CD4-positive, alpha-beta T cell treated with Interleukin-21 for 1 hour (primary cell): Measurements from ENCODE around the gene PCDHB6.
"Not testable (repeated sequence)": the region's sequence is repeated elsewhere in the genome, so short reads cannot be mapped to it uniquely, and the experiment has no call there.

Experiments used
- DNase-seq: peaks from one replicate; pipeline ENCODE4 v3.0.0-alpha.2; 2020

The PCDHB6 gene

DNA sequence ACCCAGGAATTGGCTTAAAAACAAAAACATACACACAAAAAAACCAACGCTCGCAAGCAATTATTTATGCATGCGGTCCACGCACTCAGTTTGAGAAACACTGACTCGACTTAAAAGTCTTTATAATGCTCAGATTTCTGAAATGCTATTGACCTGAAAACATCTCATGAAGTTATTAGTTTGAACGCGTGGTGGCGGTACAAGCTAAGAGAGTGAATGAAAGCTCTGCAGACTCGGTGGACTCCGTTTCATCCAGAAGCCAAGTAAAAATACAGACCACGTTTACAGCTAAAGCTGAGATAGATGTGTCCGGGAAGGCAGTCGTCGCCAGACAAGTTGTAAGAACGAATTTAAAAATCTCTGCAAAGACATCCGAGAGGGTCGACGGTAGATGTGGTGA lies at the start of gene PCDHB6:
Gene PCDHB6 (plus strand): TSS at position 246 of the 400 bp plus-strand sequence. CDS start 201 bp downstream, outside the sequence.
- DNase-seq, result no peak

DNA sequence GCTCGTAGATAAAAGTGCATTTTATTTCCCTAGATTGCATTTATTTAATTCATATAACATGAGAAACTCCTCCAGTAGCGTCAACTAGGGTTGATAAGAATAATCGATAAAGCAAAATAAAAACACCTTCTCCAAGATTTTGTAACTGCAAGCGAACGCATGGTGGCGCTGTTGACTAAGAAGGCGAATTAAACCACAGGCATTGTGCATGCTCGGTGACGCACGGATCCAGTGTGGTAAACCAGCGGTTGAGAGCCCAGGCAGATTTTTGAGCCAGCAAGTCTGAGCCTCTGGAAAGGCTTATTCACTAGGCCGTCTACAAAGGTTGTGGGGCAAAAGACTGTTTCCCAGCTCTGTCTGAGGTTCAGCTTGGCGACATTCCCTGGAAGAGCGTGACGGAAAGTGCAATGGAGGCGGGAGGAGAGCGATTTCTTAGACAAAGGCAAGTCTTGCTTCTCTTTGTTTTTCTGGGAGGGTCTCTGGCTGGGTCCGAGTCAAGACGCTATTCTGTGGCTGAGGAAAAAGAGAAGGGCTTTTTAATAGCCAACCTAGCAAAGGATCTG lies 49.5 kb upstream of the PCDHB6 start, which contains the start of gene PCDHB3:
Gene PCDHB3 (plus strand): TSS at position 231 of the 563 bp plus-strand sequence. CDS start 177 bp downstream, at position 408.
- DNase-seq, result no peak

DNA sequence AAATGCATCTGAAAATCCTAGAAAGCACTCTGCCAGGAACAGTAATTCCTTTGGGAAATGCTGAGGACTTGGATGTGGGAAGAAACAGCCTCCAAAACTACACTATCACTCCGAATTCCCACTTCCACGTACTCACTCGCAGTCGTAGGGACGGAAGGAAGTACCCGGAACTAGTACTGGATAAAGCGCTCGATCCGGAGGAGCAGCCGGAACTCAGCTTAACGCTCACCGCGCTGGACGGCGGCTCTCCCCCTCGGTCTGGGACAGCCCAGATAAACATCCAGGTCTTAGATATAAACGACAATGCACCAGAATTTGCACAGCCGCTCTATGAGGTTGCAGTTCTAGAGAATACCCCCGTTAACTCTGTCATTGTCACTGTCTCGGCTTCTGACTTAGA lies 48.8 kb upstream of the PCDHB6 start:
- no peak for DNase-seq

DNA sequence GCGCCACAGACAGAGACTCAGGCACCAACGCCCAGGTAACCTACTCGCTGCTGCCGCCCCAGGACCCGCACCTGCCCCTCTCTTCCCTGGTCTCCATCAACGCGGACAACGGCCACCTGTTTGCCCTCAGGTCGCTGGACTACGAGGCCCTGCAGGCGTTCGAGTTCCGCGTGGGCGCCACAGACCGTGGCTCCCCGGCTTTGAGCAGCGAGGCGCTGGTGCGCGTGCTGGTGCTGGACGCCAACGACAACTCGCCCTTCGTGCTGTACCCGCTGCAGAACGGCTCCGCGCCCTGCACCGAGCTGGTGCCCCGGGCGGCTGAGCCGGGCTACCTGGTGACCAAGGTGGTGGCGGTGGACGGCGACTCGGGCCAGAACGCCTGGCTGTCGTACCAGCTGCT lies 47.8 kb upstream of the PCDHB6 start:
- not testable (repeated sequence) for DNase-seq

DNA sequence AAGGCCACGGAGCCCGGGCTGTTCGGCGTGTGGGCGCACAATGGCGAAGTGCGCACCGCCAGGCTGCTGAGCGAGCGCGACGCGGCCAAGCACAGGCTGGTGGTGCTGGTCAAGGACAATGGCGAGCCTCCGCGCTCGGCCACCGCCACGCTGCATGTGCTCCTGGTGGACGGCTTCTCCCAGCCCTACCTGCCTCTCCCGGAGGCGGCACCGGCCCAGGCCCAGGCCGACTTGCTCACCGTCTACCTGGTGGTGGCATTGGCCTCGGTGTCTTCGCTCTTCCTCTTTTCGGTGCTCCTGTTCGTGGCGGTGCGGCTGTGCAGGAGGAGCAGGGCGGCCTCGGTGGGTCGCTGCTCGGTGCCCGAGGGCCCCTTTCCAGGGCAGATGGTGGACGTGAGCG lies 47.4 kb upstream of the PCDHB6 start:
- DNase-seq, result not testable (repeated sequence)

DNA sequence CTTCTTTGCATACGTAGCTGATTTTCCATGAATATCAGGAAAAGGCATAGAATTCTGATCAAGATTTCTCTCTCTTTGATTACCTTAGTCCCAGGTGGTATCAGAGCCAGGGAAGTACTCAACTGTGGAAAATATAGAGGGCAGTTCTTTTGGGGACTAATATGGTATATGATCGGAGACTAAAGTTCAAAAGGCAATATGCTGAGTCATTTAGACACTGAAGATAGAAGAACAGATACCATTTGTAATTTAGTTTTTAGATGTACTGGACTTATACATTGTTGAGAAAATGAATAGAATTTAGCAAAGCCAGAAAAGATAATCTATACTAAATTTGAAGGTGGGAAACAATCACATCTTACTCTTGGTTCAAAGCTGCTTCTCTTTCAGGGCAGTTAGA lies 44.5 kb upstream of the PCDHB6 start:
- DNase-seq, result no peak

DNA sequence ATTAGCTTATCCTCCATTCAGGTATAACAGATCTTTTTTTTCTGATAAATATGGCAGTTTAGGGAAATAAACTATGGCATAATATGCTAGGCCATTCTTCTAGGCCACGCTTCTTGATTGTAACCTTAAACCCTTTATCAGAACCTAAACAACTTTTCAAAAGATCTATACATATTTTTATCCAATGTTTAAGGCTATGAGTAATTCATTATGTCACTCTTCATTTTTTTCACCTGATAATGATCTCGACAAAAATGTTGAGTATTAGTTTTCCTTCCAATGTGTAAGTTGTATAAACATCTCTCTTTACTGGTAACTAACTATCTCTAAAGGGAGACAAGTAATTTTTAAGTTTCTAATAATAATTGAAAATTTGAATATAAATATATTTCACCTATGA lies 30.6 kb upstream of the PCDHB6 start:
- DNase-seq, result no peak

DNA sequence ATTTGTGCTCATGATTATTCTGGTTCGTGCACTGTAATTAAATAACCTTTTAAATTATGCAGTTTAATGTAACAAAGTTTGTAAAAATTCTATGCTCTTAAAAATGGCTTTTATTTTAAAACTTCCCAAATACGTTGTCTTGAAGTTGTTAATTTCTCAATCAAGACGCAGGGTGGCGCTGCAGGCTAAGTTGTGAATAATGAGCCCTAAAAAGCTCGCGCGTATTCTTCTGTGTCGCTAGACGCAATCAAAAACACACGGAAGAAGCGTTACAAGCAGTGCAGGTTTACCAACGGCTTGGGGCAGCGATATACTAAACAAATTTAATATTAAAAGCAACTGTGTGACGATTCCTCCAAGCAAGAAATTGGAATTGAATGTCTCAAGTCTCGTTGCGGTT lies 28.3 kb upstream of the PCDHB6 start, which contains the start of gene PCDHB4:
Gene PCDHB4 (plus strand): TSS at position 256 of the 400 bp plus-strand sequence. CDS start 181 bp downstream, outside the sequence.
- no peak for DNase-seq

DNA sequence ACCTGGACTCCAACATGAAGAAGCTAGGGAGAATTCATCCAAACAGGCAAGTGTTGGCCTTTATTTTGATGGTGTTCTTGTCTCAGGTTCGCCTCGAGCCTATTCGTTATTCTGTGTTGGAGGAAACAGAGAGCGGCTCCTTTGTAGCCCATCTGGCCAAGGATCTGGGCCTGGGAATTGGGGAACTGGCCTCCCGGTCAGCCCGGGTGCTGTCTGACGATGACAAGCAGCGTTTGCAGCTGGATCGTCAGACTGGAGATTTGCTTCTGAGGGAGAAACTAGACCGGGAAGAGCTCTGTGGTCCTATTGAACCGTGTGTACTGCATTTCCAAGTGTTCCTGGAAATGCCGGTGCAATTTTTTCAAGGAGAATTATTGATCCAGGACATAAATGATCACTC lies 27.9 kb upstream of the PCDHB6 start:
- DNase-seq, result no peak

DNA sequence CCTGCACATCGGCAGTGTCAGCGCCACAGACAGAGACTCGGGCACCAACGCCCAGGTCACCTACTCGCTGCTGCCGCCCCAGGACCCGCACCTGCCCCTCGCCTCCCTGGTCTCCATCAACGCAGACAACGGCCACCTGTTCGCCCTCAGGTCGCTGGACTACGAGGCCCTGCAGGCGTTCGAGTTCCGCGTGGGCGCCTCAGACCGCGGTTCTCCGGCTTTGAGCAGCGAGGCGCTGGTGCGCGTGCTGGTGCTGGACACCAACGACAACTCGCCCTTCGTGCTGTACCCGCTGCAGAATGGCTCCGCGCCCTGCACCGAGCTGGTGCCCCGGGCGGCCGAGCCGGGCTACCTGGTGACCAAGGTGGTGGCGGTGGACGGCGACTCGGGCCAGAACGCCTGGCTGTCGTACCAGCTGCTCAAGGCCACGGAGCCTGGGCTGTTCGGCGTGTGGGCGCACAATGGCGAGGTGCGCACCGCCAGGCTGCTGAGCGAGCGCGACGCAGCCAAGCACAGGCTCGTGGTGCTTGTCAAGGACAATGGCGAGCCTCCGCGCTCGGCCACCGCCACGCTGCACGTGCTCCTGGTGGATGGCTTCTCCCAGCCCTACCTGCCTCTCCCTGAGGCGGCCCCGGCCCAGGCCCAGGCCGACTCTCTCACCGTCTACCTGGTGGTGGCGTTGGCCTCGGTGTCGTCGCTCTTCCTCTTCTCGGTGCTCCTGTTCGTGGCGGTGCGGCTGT lies 26.3 kb upstream of the PCDHB6 start:
- not testable (repeated sequence) for DNase-seq

DNA sequence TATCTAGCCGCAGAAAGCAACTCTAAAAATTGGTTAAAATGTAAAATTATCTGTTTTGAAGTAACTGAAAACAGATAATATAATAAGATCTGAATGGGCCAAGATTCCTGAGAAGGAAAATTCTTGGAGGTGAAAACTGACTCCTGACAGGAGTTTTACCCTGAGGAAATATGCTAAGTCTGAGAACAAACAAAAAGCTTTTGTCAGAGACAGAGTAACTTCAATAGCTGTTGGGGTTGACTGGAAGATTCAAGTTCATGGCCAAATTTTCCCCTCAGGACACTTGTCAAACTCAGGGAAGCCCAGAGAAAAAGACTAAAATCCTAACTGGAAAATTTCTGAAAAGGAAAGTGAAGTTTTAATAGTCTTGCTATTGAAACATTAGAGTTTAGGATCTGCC lies 22.6 kb upstream of the PCDHB6 start:
- DNase-seq, result no peak

DNA sequence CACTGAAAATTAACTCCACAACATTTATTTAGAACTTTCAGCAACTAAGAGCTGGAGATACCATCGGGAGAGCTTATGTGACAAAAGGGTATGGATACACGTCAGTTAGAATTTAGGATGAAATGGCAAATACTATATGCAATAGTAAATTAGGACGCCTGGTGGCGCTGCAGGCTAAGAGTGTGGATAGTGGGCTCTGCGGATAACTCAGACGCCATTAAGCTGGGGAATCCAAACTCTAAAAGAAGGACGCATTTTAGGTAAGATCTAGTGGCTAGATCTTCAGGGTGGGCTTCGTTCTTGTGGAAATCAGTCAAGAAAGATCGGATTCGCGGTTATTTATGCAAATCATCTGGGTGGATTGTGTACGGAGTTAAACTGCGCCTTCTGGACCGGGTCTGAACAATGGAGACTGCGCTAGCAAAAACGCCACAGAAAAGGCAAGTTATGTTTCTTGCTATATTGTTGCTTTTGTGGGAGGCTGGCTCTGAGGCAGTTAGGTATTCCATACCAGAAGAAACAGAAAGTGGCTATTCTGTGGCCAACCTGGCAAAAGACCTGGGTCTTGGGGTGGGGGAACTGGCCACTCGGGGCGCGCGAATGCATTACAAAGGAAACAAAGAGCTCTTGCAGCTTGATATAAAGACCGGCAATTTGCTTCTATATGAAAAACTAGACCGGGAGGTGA lies 14.7 kb upstream of the PCDHB6 start, which contains the start of gene PCDHB5:
Gene PCDHB5 (plus strand): TSS at position 177 of the 688 bp plus-strand sequence. CDS start 229 bp downstream, at position 406.
- no peak for DNase-seq

DNA sequence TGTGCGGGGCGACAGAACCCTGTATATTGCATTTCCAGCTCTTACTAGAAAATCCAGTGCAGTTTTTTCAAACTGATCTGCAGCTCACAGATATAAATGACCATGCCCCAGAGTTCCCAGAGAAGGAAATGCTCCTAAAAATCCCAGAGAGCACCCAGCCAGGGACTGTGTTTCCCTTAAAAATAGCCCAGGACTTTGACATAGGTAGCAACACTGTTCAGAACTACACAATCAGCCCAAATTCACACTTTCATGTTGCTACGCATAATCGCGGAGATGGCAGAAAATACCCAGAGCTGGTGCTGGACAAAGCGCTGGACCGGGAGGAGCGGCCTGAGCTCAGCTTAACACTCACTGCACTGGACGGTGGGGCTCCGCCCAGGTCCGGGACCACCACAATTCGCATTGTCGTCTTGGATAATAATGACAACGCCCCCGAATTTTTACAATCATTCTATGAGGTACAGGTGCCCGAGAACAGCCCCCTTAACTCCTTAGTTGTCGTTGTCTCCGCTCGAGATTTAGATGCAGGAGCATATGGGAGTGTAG lies 14.1 kb upstream of the PCDHB6 start:
- DNase-seq, result no peak

DNA sequence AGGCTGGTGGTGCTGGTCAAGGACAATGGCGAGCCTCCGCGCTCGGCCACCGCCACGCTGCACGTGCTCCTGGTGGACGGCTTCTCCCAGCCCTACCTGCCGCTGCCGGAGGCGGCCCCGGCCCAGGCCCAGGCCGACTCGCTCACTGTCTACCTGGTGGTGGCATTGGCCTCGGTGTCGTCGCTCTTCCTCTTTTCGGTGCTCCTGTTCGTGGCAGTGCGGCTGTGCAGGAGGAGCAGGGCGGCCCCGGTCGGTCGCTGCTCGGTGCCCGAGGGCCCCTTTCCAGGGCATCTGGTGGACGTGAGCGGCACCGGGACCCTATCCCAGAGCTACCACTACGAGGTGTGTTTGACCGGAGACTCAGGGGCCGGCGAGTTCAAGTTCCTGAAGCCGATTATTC lies 12.5 kb upstream of the PCDHB6 start:
- DNase-seq, result not testable (repeated sequence)

DNA sequence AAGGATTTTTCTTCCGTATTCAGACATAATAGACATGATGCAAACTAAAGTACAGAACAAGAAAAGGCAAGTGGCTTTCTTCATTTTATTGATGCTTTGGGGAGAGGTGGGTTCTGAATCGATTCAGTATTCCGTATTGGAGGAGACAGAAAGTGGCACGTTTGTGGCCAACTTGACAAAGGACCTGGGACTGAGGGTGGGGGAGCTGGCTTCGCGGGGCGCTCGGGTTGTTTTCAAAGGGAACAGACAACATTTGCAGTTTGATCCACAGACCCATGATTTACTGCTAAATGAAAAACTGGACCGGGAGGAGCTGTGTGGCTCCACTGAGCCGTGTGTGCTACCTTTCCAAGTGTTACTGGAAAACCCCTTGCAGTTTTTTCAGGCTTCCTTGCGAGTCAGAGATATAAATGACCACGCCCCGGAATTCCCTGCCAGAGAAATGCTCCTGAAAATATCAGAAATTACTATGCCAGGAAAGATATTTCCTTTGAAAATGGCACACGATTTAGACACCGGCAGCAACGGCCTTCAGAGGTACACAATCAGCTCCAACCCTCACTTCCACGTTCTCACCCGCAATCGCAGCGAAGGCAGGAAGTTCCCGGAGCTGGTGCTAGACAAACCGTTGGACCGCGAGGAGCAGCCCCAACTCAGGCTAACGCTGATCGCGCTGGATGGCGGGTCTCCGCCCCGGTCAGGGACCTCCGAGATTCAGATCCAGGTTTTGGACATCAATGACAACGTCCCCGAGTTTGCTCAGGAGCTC lies 551 bp downstream of the PCDHB6 start:
- no peak for DNase-seq

DNA sequence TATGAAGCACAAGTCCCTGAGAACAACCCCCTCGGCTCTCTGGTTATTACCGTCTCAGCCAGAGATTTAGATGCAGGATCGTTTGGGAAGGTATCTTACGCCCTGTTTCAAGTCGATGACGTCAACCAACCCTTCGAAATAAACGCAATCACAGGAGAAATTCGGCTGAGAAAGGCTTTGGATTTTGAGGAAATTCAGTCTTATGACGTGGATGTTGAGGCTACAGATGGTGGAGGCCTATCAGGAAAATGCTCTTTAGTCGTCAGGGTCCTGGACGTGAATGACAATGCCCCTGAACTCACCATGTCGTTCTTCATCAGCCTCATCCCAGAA lies 1.1 kb downstream of the PCDHB6 start:
- DNase-seq, result no peak

DNA sequence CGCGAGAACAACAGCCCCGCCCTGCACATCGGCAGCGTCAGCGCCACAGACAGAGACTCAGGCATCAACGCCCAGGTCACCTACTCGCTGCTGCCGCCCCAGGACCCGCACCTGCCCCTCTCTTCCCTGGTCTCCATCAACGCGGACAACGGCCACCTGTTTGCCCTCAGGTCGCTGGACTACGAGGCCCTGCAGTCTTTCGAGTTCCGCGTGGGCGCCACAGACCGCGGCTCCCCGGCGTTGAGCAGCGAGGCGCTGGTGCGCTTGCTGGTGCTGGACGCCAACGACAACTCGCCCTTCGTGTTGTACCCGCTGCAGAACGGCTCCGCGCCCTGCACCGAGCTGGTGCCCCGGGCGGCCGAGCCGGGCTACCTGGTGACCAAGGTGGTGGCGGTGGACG lies 1.8 kb downstream of the PCDHB6 start:
- DNase-seq, result not testable (repeated sequence)

DNA sequence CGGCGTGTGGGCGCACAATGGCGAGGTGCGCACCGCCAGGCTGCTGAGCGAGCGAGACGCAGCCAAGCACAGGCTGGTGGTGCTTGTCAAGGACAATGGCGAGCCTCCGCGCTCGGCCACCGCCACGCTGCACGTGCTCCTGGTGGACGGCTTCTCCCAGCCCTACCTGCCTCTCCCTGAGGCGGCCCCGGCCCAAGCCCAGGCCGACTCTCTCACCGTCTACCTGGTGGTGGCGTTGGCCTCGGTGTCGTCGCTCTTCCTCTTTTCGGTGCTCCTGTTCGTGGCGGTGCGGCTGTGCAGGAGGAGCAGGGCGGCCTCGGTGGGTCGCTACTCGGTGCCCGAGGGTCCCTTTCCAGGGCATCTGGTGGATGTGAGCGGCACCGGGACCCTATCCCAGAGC lies 2.2 kb downstream of the PCDHB6 start:
- not testable (repeated sequence) for DNase-seq

DNA sequence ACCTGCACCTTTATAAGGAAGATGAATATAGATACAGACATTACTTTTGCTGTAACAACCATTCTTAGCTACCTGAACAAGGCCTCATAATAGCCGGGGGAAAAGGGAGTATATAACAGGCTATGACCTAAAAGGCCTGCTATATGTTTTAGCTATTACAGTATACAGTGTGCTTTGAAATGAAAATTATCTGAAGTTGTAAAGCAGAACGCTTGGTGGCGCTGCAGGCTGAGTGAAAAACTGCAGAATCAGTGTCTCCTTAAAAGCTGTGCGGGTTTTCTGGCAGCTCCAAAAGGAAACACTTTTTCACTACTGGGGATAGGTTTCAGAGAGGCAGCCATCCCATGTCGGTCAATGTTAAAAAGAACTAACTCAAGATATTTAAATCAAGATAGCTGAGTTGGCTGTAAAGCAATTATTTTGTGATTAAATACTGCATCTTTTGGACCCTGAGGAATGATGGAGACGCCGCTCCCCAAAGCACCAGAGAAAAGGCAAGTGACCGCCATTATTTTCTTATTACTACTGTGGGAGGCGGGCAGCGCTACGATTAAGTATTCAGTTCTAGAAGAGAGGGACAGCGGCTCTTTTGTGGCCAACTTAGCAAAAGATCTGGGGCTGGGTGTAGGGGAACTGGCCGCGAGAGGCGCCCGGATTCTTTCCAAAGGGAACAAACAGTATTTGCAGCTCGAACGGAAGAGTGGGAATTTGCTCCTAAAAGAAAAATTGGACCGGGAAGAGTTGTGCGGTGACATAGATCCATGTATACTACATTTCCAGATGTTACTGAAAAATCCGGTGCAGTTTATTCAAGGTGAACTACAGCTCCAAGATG lies 5.9 kb downstream of the PCDHB6 start:
- no peak for DNase-seq

DNA sequence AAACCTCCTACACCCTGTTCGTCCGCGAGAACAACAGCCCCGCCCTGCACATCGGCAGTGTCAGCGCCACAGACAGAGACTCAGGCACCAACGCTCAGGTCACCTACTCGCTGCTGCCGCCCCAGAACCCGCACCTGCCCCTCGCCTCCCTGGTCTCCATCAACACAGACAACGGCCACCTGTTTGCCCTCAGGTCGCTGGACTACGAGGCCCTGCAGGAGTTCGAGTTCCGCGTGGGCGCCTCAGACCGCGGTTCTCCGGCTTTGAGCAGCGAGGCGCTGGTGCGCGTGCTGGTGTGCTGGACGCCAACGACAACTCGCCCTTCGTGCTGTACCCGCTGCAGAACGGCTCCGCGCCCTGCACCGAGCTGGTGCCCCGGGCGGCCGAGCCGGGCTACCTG lies 7.5 kb downstream of the PCDHB6 start:
- DNase-seq, result not testable (repeated sequence)

DNA sequence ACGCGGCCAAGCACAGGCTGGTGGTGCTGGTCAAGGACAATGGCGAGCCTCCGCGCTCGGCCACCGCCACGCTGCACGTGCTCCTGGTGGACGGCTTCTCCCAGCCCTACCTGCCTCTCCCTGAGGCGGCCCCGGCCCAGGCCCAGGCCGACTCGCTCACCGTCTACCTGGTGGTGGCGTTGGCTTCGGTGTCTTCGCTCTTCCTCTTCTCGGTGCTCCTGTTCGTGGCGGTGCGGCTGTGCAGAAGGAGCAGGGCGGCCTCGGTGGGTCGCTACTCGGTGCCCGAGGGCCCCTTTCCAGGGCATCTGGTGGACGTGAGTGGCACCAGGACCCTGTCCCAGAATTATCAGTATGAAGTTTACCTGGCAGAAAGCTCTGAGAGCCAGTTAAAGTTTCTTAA lies 8.0 kb downstream of the PCDHB6 start:
- not testable (repeated sequence) for DNase-seq
